Fibroblast of lung (primary cell): Measurements from ENCODE around the gene SLC30A7.

Experiments
- CTCF ChIP-seq, 2 donors: IDR thresholded peaks in 1 of 2; conservative IDR thresholded peaks in 1 of 2; 1 replicate in 1 of 2; 2 replicates in 1 of 2; pipeline ENCODE4 v1.5.1; 2011 to 2012; ENCODE audit warnings: low read length in 2 of 2, control low read depth in 1 of 2, inconsistent platforms in 1 of 2, low read depth in 1 of 2, mild to moderate bottlenecking in 1 of 2
- EZH2 ChIP-seq: IDR thresholded peaks from 2 replicates; pipeline ENCODE4 v1.5.1; 2012; ENCODE audit warnings: low read length, control low read depth, mild to moderate bottlenecking; ENCODE audit errors: missing control alignments

GRCh38 chr1:101026430-101026788 is 130.5 kb downstream of the SLC30A7 start:
- TF ChIP-seq CTCF (conservative IDR thresholded peaks at IDR 0.05 in 1 of 2, IDR thresholded peaks at IDR 0.05 in 1 of 2; ENCODE audit: low read depth in 1 of 2, low read length in 2 of 2) (no peak), EZH2 (no peak)
